Neural crest cell (in vitro differentiated cells): Measurements from ENCODE around the gene GAB2. TPM values are rescaled to one million over a fixed set of nuclear protein-coding genes. Genes with fewer than 3 reads are reported as not detected.

Source experiments
- DNase-seq: peaks from one replicate; pipeline ENCODE4 v3.0.0; 2021; ENCODE audit warnings: low read depth, mixed read lengths, low spot score
- H3K27ac Mint-ChIP-seq: one replicate; pipeline ENCODE4 v1.8.0; 2021; ENCODE audit warnings: mild to moderate bottlenecking, mixed read lengths; ENCODE audit not compliant: unreplicated experiment
- H3K27me3 Mint-ChIP-seq: 2 replicates; pipeline ENCODE4 v1.8.0; 2021; ENCODE audit warnings: low read depth, mild to moderate bottlenecking, mixed read lengths
- H3K36me3 Mint-ChIP-seq: 2 replicates; pipeline ENCODE4 v1.8.0; 2021; ENCODE audit warnings: low read depth, mild to moderate bottlenecking, mixed read lengths
- H3K4me1 Mint-ChIP-seq: 2 replicates; pipeline ENCODE4 v1.8.0; 2021; ENCODE audit warnings: mixed read lengths
- H3K4me3 Mint-ChIP-seq: one replicate; pipeline ENCODE4 v1.8.0; 2021; ENCODE audit warnings: mild to moderate bottlenecking, mixed read lengths
- H3K9me3 Mint-ChIP-seq: 2 replicates; pipeline ENCODE4 v1.8.0; 2021; ENCODE audit warnings: mixed read lengths
- CTCF ChIP-seq: fragments of 200-600 bp; sonication (generic); conservative IDR thresholded peaks from 2 replicates; pipeline ENCODE4 v1.5.0; 2021; ENCODE audit warnings: antibody characterized with exemption, mild to moderate bottlenecking
- total RNA-seq: library from RNA; stranded (reverse); gene quantifications from 2 replicates; pipeline ENCODE4 v1.2.1, GENCODE V29; 2021

GAB2 gene
- total RNA-seq, 1 donor from 2014 or later: 27.9 TPM

DNA sequence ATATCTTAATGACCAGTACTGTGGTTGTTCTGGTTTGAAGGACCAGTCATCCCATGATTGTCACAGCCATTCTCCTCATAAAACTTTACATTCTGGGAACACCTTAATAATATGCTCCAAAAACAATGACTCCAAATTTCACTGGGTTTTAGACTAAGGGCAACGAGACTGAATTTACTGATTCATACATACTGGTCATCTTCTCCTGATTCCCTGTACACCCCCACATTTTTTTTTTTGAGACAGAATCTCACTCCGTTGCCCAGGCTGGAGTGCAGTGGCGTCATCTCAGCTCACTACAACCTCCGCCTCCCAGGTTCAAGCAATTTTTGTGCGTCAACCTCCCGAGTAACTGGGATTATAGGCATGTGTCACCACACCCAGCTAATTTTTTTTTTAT lies 78.9 kb downstream of the GAB2 start:
- Mint-ChIP-seq H3K4me1 (peaks cover 45% of the 10 kb centered on the region), H3K27me3 (no peaks in the 10 kb centered on the region), H3K27ac (no peak overlapping the region), H3K4me3 (no peak overlapping the region), H3K36me3 (peaks cover 9% of the 10 kb centered on the region), H3K9me3 (peaks cover 5% of the 10 kb centered on the region)
- TF ChIP-seq CTCF: no peak
- no peak for DNase-seq

DNA sequence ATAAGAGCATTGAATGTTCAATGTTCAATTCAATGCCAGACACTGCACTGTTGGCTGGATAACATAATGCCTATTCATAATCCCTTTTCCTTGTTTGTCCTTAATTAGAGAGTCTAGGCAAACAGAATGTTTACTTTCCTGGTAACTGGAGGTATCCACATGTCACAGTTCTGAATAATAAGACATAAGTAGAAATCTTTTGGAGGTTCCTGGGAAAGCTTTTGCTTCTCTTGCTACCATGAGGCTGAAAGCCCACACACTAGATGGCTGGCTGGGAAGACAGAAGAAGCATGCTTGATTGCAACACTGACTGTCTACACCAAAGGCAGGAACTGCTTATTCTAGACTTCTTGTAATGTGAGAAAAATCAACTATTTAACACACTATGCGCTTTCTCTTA lies 79.5 kb downstream of the GAB2 start:
- Mint-ChIP-seq H3K4me1 (peaks cover 48% of the 10 kb centered on the region), H3K4me3 (no peak overlapping the region), H3K27me3 (no peaks in the 10 kb centered on the region), H3K27ac (no peak overlapping the region), H3K36me3 (peaks cover 9% of the 10 kb centered on the region), H3K9me3 (peaks cover 5% of the 10 kb centered on the region)
- no peak for TF ChIP-seq CTCF
- DNase-seq: no peak

DNA sequence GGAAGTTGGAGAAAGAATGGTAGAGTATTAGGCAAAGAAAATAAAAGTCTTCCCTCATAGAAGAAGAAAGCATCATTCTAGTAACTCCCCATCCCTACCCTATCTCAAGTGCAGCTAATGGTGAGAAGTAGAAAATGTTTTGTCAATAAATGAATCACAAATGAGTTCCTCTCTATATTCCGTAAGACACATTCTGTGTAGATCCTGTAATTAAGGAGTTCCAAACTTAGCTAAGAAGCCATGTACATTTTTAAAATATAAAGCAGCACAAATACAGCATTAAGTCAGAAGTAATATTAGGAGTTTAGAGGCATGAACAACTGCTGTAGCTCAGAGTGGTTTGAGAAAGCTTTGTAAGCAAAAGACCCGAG lies 80.1 kb downstream of the GAB2 start:
- H3K9me3 Mint-ChIP-seq: peaks cover 5% of the 10 kb centered on the region
- no peak overlapping the region for H3K4me3 Mint-ChIP-seq
- no peak overlapping the region for H3K27ac Mint-ChIP-seq
- no peak for TF ChIP-seq CTCF
- no peaks in the 10 kb centered on the region for H3K27me3 Mint-ChIP-seq
- no peak for DNase-seq
- H3K4me1 Mint-ChIP-seq: peaks cover 53% of the 10 kb centered on the region
- H3K36me3 Mint-ChIP-seq: peaks cover 9% of the 10 kb centered on the region

DNA sequence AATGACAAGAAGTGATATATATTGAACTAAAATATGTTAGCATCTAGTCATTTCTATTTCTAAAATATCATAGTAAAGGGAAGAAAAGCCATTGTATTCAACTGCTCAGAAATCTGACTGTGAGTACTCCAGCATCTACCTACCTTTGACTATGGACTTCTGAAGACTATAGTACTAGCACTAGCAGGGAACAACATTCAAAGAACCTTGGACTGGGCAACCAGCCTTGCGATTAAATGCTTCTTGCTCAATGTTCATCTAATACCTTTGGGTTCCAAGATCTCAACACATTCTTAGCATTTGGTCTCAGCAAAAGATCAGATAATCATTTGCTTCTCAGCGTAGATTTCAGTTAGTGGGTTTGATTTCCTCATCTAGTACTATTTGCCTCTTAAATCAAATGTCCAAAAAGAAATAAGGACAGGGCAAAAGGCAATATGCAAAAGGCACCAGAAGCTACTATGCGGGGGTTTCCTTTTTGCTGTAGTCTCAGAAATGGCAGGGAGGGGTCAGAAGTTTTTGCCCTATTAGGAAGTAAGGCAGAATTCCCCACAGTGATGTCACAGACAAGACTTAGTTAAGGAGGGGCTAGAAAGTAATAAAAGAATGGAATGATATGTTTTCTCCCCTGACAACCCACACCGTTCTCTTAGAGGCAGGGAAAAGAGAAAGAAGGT lies 80.6 kb downstream of the GAB2 start:
- H3K4me1 Mint-ChIP-seq: peaks cover 56% of the 10 kb centered on the region
- no peaks in the 10 kb centered on the region for H3K27me3 Mint-ChIP-seq
- no peak overlapping the region for H3K4me3 Mint-ChIP-seq
- H3K36me3 Mint-ChIP-seq: peaks cover 9% of the 10 kb centered on the region
- DNase-seq: no peak
- TF ChIP-seq CTCF: no peak
- H3K27ac Mint-ChIP-seq: no peak overlapping the region
- H3K9me3 Mint-ChIP-seq: peaks cover 5% of the 10 kb centered on the region

GRCh38 chr11:78334109-78334508 lies 83.5 kb downstream of the GAB2 start:
- Mint-ChIP-seq H3K27me3 (no peaks in the 10 kb centered on the region), H3K27ac (no peak overlapping the region), H3K9me3 (peaks cover 5% of the 10 kb centered on the region), H3K36me3 (peaks cover 9% of the 10 kb centered on the region), H3K4me3 (no peak overlapping the region), H3K4me1 (peaks cover 47% of the 10 kb centered on the region)
- no peak for TF ChIP-seq CTCF
- no peak for DNase-seq

- peak overlapping the region; percentile 9 for H3K27ac Mint-ChIP-seq
- H3K4me3 Mint-ChIP-seq: no peak overlapping the region
- TF ChIP-seq CTCF: no peak
- peaks cover 5% of the 10 kb centered on the region for H3K9me3 Mint-ChIP-seq
- peaks cover 9% of the 10 kb centered on the region for H3K36me3 Mint-ChIP-seq
- peaks cover 40% of the 10 kb centered on the region for H3K4me1 Mint-ChIP-seq
- DNase-seq: no peak
- H3K27me3 Mint-ChIP-seq: no peaks in the 10 kb centered on the region
Measured at GRCh38 chr11:78332872-78333271, 84.7 kb downstream of the GAB2 start.
